B cell (primary cell): ENCODE data around the gene NHSL1. TPM values are rescaled to one million over a fixed set of nuclear protein-coding genes. Genes with fewer than 3 reads are reported as not detected.

Source experiments
- ATAC-seq: fragments of 200-7000 bp; cut with Tn5 transposase; one replicate; pipeline ENCODE4 v1.10.0; 2021; ENCODE audit warnings: low read depth, mild to moderate bottlenecking, moderate number of reproducible peaks, moderate library complexity
- CTCF ChIA-PET: fragments of 350-600 bp; sonication (Branson Sonifier 250); formaldehyde crosslinking; loops from one replicate; lab custom pipeline; 2021; ENCODE audit warnings: antibody characterized with exemption, inconsistent platforms; lab: Charles Lee
- POLR2A ChIA-PET: fragments of 350-600 bp; sonication (Branson Sonifier 250); formaldehyde crosslinking; loops from one replicate; lab custom pipeline; 2021; ENCODE audit warnings: antibody characterized with exemption; lab: Charles Lee
- DNase-seq: peaks from one replicate; pipeline ENCODE4 v3.0.0; 2013
- H2AFZ ChIP-seq: 2 replicates; pipeline ENCODE4 v1.6.1; 2012; ENCODE audit warnings: mild to moderate bottlenecking, low read depth, low read length; ENCODE audit not compliant: insufficient read depth, poor library complexity, severe bottlenecking
- H3K27ac ChIP-seq, 2 donors: 1 replicate in 1 of 2; 2 replicates in 1 of 2; pipeline ENCODE4 v1.5.1; 2012 to 2013; ENCODE audit warnings: low read length in 2 of 2, mild to moderate bottlenecking in 2 of 2, moderate library complexity in 1 of 2
- H3K27me3 ChIP-seq, 4 experiments: fragments of 200-600 bp in 1 of 4; sonication (generic) in 1 of 4; replicated peaks in 1 of 4; 1 replicate in 2 of 4; 2 replicates in 2 of 4; pipeline versions ENCODE4 v1.6.1 to v1.7.0; 2013 to 2016; ENCODE audit warnings: low read length in 3 of 4, mild to moderate bottlenecking in 2 of 4, mixed read lengths in 1 of 4, moderate library complexity in 1 of 4; ENCODE audit not compliant: insufficient read depth in 4 of 4, control insufficient read depth in 3 of 4; ENCODE audit errors: control extremely low read depth in 1 of 4
- H3K36me3 ChIP-seq, 2 experiments: replicated peaks in 1 of 2; 1 replicate in 1 of 2; 2 replicates in 1 of 2; pipeline versions ENCODE4 v1.6.1 to v1.7.1; 2013; ENCODE audit warnings: low read length in 1 of 2; ENCODE audit not compliant: insufficient read depth in 2 of 2, control insufficient read depth in 1 of 2; ENCODE audit errors: control extremely low read depth in 1 of 2, extremely low read depth in 1 of 2
- H3K4me1 ChIP-seq, 2 donors: fragments of 200-600 bp in 1 of 2; sonication (generic) in 1 of 2; 1 replicate in 1 of 2; 2 replicates in 1 of 2; pipeline versions ENCODE4 v1.5.1 to v1.6.1; 2013 to 2017; ENCODE audit warnings: low read length in 2 of 2; ENCODE audit not compliant: control insufficient read depth in 2 of 2, insufficient read depth in 2 of 2
- H3K4me2 ChIP-seq: replicated peaks from 2 replicates; pipeline ENCODE3; 2012; ENCODE audit warnings: mild to moderate bottlenecking, low read depth, low read length; ENCODE audit not compliant: poor library complexity, severe bottlenecking
- H3K4me3 ChIP-seq, 5 experiments: fragments of 200-600 bp in 1 of 5; sonication (generic) in 1 of 5; 1 replicate in 3 of 5; 2 replicates in 2 of 5; pipeline versions ENCODE4 v1.5.1 to v1.7.0; 2011 to 2016; ENCODE audit warnings: low read length in 4 of 5, mild to moderate bottlenecking in 4 of 5, low read depth in 2 of 5, control low read depth in 1 of 5, moderate library complexity in 1 of 5; ENCODE audit not compliant: insufficient read depth in 1 of 5; ENCODE audit errors: control extremely low read depth in 1 of 5, extremely low read depth in 1 of 5
- H3K79me2 ChIP-seq: fragments of 200-600 bp; sonication (generic); one replicate; pipeline ENCODE4 v1.6.0; 2016; ENCODE audit warnings: low read length; ENCODE audit not compliant: control insufficient read depth, insufficient read depth
- H3K9ac ChIP-seq: fragments of 200-600 bp; sonication (generic); 2 replicates; pipeline ENCODE4 v1.6.1; 2017; ENCODE audit warnings: mild to moderate bottlenecking, low read length, moderate library complexity
- H3K9me3 ChIP-seq, 3 donors: one replicate each; pipeline versions ENCODE4 v1.6.1 to v1.7.1; 2013; ENCODE audit warnings: low read length in 2 of 3; ENCODE audit not compliant: control insufficient read depth in 2 of 3, insufficient read depth in 1 of 3; ENCODE audit errors: control extremely low read depth in 1 of 3
- H4K20me1 ChIP-seq: 2 replicates; pipeline ENCODE4 v1.6.0; 2012; ENCODE audit warnings: mild to moderate bottlenecking, low read length; ENCODE audit not compliant: insufficient read depth, control insufficient read depth, poor library complexity, severe bottlenecking
- H3K27ac Mint-ChIP-seq: one replicate; pipeline ENCODE4 v1.8.0; 2021; ENCODE audit warnings: mixed read lengths
- H3K27me3 Mint-ChIP-seq: one replicate; pipeline ENCODE4 v1.8.0; 2021; ENCODE audit warnings: mixed read lengths
- H3K4me1 Mint-ChIP-seq: one replicate; pipeline ENCODE4 v1.8.0; 2021; ENCODE audit warnings: mixed read lengths
- H3K4me3 Mint-ChIP-seq: one replicate; pipeline ENCODE4 v1.8.0; 2021; ENCODE audit warnings: mixed read lengths
- H3K9me3 Mint-ChIP-seq: one replicate; pipeline ENCODE4 v1.8.0; 2022; ENCODE audit warnings: mixed read lengths; ENCODE audit not compliant: insufficient read depth
- EZH2 ChIP-seq: IDR thresholded peaks from 2 replicates; pipeline ENCODE4 v1.6.1; 2012; ENCODE audit warnings: borderline replicate concordance, low read depth, mild to moderate bottlenecking, moderate library complexity, low read length; ENCODE audit not compliant: insufficient read depth, poor library complexity, severe bottlenecking
- WGBS: methylation state at CpG from one replicate; pipeline ENCODE4 v1.1.5; 2013; ENCODE audit warnings: missing lambda C conversion rate; ENCODE audit not compliant: insufficient coverage; 5-methylcytosine and 5-hydroxymethylcytosine counted together
- intact Hi-C: fragments of 100-400 bp; cut with micrococcal nuclease; formaldehyde crosslinking; loops from one replicate; pipeline ENCODE4 v1.10.0; 2022
- polyA plus RNA-seq: library from polyadenylated mRNA; depleted of rRNA; stranded (reverse); fragments of >200 nt; gene quantifications from 2 replicates; pipeline ENCODE4 v1.2.3, GENCODE V29; 2012
- total RNA-seq, 2 donors: library from RNA; stranded (reverse); fragments of 120-200 nt in 1 of 2; gene quantifications; 1 replicate in 1 of 2; 2 replicates in 1 of 2; pipeline versions ENCODE4 v1.2.3 to v1.2.4, GENCODE V29; 2013 to 2022
- TF ChIP-seq, protein P1 (sequence below): fragments of 200-600 bp; IDR thresholded peaks from one replicate; pipeline ENCODE4 v1.8.0; 2022; ENCODE audit warnings: antibody characterized with exemption, mild to moderate bottlenecking

The NHSL1 gene
- total and polyA plus RNA-seq, 2 donors (not counting 1 experiment from before 2014, with no cell fraction given) = 0.04 to 0.10 TPM

DNA sequence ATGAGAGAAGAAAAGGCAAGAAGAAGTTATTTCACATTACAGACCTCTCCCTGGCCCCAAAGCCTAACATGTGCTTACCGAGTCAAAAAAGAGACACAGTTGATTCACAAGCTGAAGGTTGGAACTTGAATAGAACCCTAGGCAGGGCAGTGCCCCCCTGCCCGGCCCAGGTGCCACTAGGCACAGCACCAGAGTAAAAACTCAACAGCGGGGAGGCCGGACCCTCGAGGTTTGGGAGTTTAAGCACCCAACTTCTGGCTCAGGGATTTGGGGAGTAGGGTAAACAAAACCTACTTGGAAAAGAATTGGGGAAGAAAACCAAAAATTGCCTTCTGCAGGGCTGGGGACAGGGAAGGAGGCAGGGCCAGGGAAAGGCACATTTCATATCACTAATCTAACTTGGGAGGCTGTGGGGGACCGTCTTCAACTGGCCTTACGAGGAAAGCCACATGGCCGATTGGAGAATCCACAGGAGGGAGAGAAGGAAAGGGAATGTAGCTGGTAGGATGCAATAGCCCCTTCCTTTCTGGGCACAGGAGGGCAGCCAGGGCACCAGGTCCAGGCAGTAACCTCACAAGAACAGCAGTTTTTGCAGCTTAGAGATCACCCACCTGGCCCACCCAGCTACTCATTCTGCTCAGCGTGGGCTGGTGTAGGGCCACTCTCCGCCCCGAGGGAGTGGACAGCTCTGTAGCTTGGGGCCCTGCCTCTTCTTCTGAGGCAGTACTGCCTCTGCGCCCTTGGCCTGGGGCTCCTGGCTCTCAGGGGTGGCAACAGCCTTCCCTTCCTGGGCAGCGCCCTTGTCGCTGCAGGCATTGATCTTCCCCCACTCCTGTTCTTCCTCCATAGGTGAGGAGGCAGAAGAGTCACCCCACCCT, 97.1 kb downstream of the NHSL1 start:
- ATAC-seq (no peak), DNase-seq (no peak)
- TF ChIP-seq, protein P1, sequence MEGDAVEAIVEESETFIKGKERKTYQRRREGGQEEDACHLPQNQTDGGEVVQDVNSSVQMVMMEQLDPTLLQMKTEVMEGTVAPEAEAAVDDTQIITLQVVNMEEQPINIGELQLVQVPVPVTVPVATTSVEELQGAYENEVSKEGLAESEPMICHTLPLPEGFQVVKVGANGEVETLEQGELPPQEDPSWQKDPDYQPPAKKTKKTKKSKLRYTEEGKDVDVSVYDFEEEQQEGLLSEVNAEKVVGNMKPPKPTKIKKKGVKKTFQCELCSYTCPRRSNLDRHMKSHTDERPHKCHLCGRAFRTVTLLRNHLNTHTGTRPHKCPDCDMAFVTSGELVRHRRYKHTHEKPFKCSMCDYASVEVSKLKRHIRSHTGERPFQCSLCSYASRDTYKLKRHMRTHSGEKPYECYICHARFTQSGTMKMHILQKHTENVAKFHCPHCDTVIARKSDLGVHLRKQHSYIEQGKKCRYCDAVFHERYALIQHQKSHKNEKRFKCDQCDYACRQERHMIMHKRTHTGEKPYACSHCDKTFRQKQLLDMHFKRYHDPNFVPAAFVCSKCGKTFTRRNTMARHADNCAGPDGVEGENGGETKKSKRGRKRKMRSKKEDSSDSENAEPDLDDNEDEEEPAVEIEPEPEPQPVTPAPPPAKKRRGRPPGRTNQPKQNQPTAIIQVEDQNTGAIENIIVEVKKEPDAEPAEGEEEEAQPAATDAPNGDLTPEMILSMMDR = no peak
- TF ChIP-seq EZH2 = no peak
- Histone ChIP-seq H3K9me3 (no peaks in the 10 kb centered on the region), H3K27ac (no peak overlapping the region), H4K20me1 (no peaks in the 10 kb centered on the region), H2AFZ (no peak overlapping the region), H3K9ac (no peak overlapping the region), H3K79me2 (no peaks in the 10 kb centered on the region), H3K27me3 (no peaks in the 10 kb centered on the region), H3K36me3 (peaks cover 5 to 15% of the 10 kb centered on the region in 2 experiments), H3K4me2 (no peak overlapping the region), H3K4me1 (peaks cover 8 to 16% of the 10 kb centered on the region in 2 donors), H3K4me3 (no peak overlapping the region)
- peak overlapping the region; percentile 54 for H3K4me3 Mint-ChIP-seq
- H3K27ac Mint-ChIP-seq = peak overlapping the region; percentile 50
- POLR2A ChIA-PET = no interaction called here
- CTCF ChIA-PET = interaction anchor here (0.7 to 4.1 kb wide), 6 partner anchors 7 to 294 kb away, joined by 3 to 39 read pairs (median 7); no protein-coding TSS in a partner anchor
- WGBS = 100% methylated on average over 12 of the region's 14 CpGs
- no peaks in the 10 kb centered on the region for H3K9me3 Mint-ChIP-seq
- no peaks in the 10 kb centered on the region for H3K27me3 Mint-ChIP-seq
- H3K4me1 Mint-ChIP-seq = peaks cover 23% of the 10 kb centered on the region
- intact Hi-C loops = loop anchor here (5.0 to 10.0 kb wide), 5 partner anchors 295 to 1297 kb away; partner anchors contain the start of genes ABRACL and PERP

DNA sequence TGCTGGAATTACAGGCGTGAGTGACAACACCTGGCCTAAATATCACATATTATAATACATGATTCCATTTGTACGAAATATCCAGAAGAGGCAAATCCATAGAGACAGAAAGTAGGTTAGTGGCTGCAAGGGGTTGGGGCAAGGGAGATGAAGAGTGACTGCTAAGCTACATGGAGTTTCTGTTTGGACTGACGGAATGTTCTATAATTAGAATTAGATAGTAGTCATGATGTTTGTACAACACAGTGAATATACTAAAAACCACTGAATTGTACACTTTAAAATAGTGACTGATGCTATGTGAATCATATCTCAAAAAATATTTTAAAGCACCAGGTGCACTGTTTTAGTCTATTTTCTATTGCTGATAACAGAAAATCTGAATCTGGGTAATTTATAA, 99.0 kb downstream of the NHSL1 start:
- Histone ChIP-seq H3K36me3 (no peaks in the 10 kb centered on the region), H2AFZ (no peak overlapping the region), H3K79me2 (no peaks in the 10 kb centered on the region), H3K4me1 (peaks cover 9 to 17% of the 10 kb centered on the region in 2 donors), H3K9ac (no peak overlapping the region), H3K9me3 (no peaks in the 10 kb centered on the region), H3K27me3 (no peaks in the 10 kb centered on the region), H4K20me1 (no peaks in the 10 kb centered on the region), H3K4me2 (no peak overlapping the region), H3K4me3 (no peak overlapping the region), H3K27ac (no peak overlapping the region)
- Mint-ChIP-seq H3K27ac (no peak overlapping the region), H3K4me1 (peaks cover 23% of the 10 kb centered on the region), H3K9me3 (no peaks in the 10 kb centered on the region), H3K4me3 (no peak overlapping the region), H3K27me3 (no peaks in the 10 kb centered on the region)
- ATAC-seq (no peak), DNase-seq (no peak)
- TF ChIP-seq EZH2 = no peak
- TF ChIP-seq, protein P1 = no peak
- ChIA-PET POLR2A (no interaction called here), CTCF (no interaction called here)
- no CpG with 5 or more reads among the region's 3 CpGs for WGBS
- intact Hi-C loops = loop anchor here (5.0 to 10.0 kb wide), 5 partner anchors 293 to 1296 kb away; partner anchors contain the start of genes ABRACL and PERP
